ENCODE results near the gene RNU4-1. TPM values are rescaled to one million over a fixed set of nuclear protein-coding genes. Genes with fewer than 3 reads are reported as not detected.

The RNU4-1 gene
- total and polyA plus RNA-seq, 9 of the 15 experiments (the other 6 are each of a cell fraction or from before 2014, with no cell fraction given), result under 0.01 to 19,719 (median 3,563) TPM; not detected in 4

GRCh38 chr12:120261951-120262851, 30.8 kb downstream of the RNU4-1 start:
- H3K79me2 ChIP-seq (ENCODE audit: control insufficient read depth, insufficient read depth, low read length), result peaks cover 59% of the 10 kb centered on the region; the same call in 2 of the 3 replicates
- TF ChIP-seq ZNF282 (CRISPR knock-in tag; IDR thresholded peaks at IDR 0.05) (no peak), ELF2 (CRISPR knock-in tag; IDR thresholded peaks at IDR 0.05) (no peak), TSC22D4 (tag; IDR thresholded peaks at IDR 0.05) (no peak), C11orf30 (IDR thresholded peaks at IDR 0.05; ENCODE audit: low read depth) (no peak), TOE1 (IDR thresholded peaks at IDR 0.05; ENCODE audit: borderline replicate concordance) (no peak), TOE1 (CRISPR knock-in tag; IDR thresholded peaks at IDR 0.05; ENCODE audit: borderline replicate concordance, low read depth) (no peak), NCOA4 (IDR thresholded peaks at IDR 0.05; ENCODE audit: partially characterized antibody) (no peak), JUN (IDR thresholded peaks at IDR 0.05; ENCODE audit: borderline replicate concordance, low read depth, low read length) (no peak), JUN (CRISPR knock-in tag; IDR thresholded peaks at IDR 0.05; ENCODE audit: borderline replicate concordance) (no peak), PKNOX1 (IDR thresholded peaks at IDR 0.05) (no peak), PRPF4 (IDR thresholded peaks at IDR 0.05; ENCODE audit: insufficient read depth, low read depth, low read length, poor library complexity, severe bottlenecking) (no peak), ZKSCAN1 (IDR thresholded peaks at IDR 0.05; ENCODE audit: low read depth, low read length) (no peak), ZNF444 (CRISPR knock-in tag; IDR thresholded peaks at IDR 0.05) (no peak), HMBOX1 (IDR thresholded peaks at IDR 0.05) (peak; percentile 92), STAG1 (CRISPR knock-in tag; IDR thresholded peaks at IDR 0.05; ENCODE audit: borderline replicate concordance) (no peak), CBFA2T3 (IDR thresholded peaks at IDR 0.05) (peak; percentile 26; the same call in 1 of the 2 replicates), ZNF146 (CRISPR knock-in tag; IDR thresholded peaks at IDR 0.05; ENCODE audit: unreplicated experiment) (no peak)
- TF ChIP-seq, protein P1, sequence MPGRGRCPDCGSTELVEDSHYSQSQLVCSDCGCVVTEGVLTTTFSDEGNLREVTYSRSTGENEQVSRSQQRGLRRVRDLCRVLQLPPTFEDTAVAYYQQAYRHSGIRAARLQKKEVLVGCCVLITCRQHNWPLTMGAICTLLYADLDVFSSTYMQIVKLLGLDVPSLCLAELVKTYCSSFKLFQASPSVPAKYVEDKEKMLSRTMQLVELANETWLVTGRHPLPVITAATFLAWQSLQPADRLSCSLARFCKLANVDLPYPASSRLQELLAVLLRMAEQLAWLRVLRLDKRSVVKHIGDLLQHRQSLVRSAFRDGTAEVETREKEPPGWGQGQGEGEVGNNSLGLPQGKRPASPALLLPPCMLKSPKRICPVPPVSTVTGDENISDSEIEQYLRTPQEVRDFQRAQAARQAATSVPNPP (IDR thresholded peaks at IDR 0.05; ENCODE audit: borderline replicate concordance, insufficient read depth, insufficient read length), result no peak
- no peaks in the 10 kb centered on the region for H3K27me3 ChIP-seq (ENCODE audit: control insufficient read depth in 2 of 2, insufficient read depth in 2 of 2, low read length in 2 of 2)
- H3K9ac ChIP-seq (ENCODE audit: insufficient read depth in 1 of 2, low read depth in 2 of 2, low read length in 2 of 2), result peak overlapping the region in 1 of 2 experiments; percentile 15; a peak in 1 of 4 replicates
- H4K20me1 ChIP-seq (replicated peaks; ENCODE audit: control insufficient read depth, insufficient read depth, low read length), result peaks cover 16% of the 10 kb centered on the region
- no peak overlapping the region for H2AFZ ChIP-seq (ENCODE audit: low read depth, low read length)
- H3K4me3 ChIP-seq, result no peak overlapping the region
- peak overlapping the region; percentile 7; the same call in 1 of the 2 replicates for H3K4me2 ChIP-seq (ENCODE audit: insufficient read depth, low read length)
- BruUV-seq (replicated peaks), result no TSS peak
- ATAC-seq, result no peak
- FAIRE-seq, result peak; percentile 58
- peak in 3 of 4 experiments; percentile 31 to 46 (median 44) for DNase-seq (ENCODE audit: extremely low read depth in 1 of 4, low spot score in 3 of 4)
- H3K9me3 ChIP-seq (replicated peaks; ENCODE audit: control insufficient read depth, insufficient read depth, low read depth, low read length), result no peaks in the 10 kb centered on the region
- ChIA-PET POLR2A (interaction anchor here (0.6 to 10.5 kb wide), 12 partner anchors 8 to 256 kb away, joined by 3 to 110 read pairs (median 6); partner anchors contain the start of genes GCN1, RNU4-1, RNU4-2 and RPLP0), CTCF (ENCODE audit: low intra/inter-chr PET ratio) (no interaction called here)
- intact Hi-C loops (cut with micrococcal nuclease), result no loop called here
- H3K9me1 ChIP-seq (ENCODE audit: control insufficient read depth, insufficient read depth, low read length), result no peaks in the 10 kb centered on the region
- in situ Hi-C loops (cut with MboI), result loop anchor here (5.0 kb wide), 1 partner anchor 35 kb away; no protein-coding TSS in a partner anchor
- H3K4me1 ChIP-seq (replicated peaks in 1 of 2; ENCODE audit: control insufficient read depth in 2 of 2, insufficient read depth in 2 of 2, low read length in 2 of 2), result peaks cover 42 to 43% of the 10 kb centered on the region in 2 experiments; a peak in 4 of 5 replicates
- WGBS (ENCODE audit: insufficient coverage, low coverage, missing lambda C conversion rate), result 61% methylated on average over 10 of the region's 10 CpGs
- H3K36me3 ChIP-seq (ENCODE audit: control insufficient read depth, insufficient read depth, low read length), result no peaks in the 10 kb centered on the region; the same call in 2 of the 3 replicates
- H3K27ac ChIP-seq (ENCODE audit: extremely low read depth, low read depth, low read length), result no peak overlapping the region
